ENCODE measurements around the gene IFNGR1.
A peak's percentile ranks its signal among the peaks of the same experiment; 100 is the strongest.
"Not testable (repeated sequence)": the region's sequence is repeated elsewhere in the genome, so short reads cannot be mapped to it uniquely, and the experiment has no call there.

IFNGR1 gene

GRCh38 chr6:137218917-137219663 lies at the start of gene IFNGR1:
IFNGR1 (minus strand) TSS chr6:137219385; CDS start chr6:137219327, 58 bp downstream.
- Mint-ChIP-seq H3K4me3 (peak within 1 kb of the TSS; percentile 99), H3K27ac (peak within 1 kb of the TSS; percentile 100), H3K4me1 (peaks cover 76% of the 10 kb centered on the region), H3K9me3 (no peaks in the 10 kb centered on the region), H3K36me3 (peaks cover 6% of the 10 kb centered on the region), H3K27me3 (no peaks in the 10 kb centered on the region)
- peak; percentile 95 for ATAC-seq

GRCh38 chr6:137268911-137269310 lies 49.7 kb upstream of the IFNGR1 start:
- Mint-ChIP-seq H3K36me3 (no peaks in the 10 kb centered on the region), H3K27me3 (no peaks in the 10 kb centered on the region), H3K27ac (no peak overlapping the region), H3K4me3 (no peak overlapping the region), H3K9me3 (no peaks in the 10 kb centered on the region), H3K4me1 (peaks cover 19% of the 10 kb centered on the region)
- no peak for ATAC-seq

GRCh38 chr6:137266309-137266586 lies 47.1 kb upstream of the IFNGR1 start:
- Mint-ChIP-seq H3K27me3 (no peaks in the 10 kb centered on the region), H3K4me1 (peaks cover 28% of the 10 kb centered on the region), H3K4me3 (no peak overlapping the region), H3K9me3 (no peaks in the 10 kb centered on the region), H3K27ac (no peak overlapping the region), H3K36me3 (no peaks in the 10 kb centered on the region)
- ATAC-seq, result no peak

GRCh38 chr6:137265561-137266308 lies 46.5 kb upstream of the IFNGR1 start:
- Mint-ChIP-seq H3K4me1 (peaks cover 29% of the 10 kb centered on the region), H3K4me3 (no peak overlapping the region), H3K27ac (peak overlapping the region; percentile 25), H3K9me3 (no peaks in the 10 kb centered on the region), H3K36me3 (no peaks in the 10 kb centered on the region), H3K27me3 (no peaks in the 10 kb centered on the region)
- no peak for ATAC-seq

GRCh38 chr6:137264311-137265075 lies 45.3 kb upstream of the IFNGR1 start:
- no peaks in the 10 kb centered on the region for H3K9me3 Mint-ChIP-seq
- H3K27ac Mint-ChIP-seq, result peak overlapping the region; percentile 25
- ATAC-seq, result no peak
- H3K27me3 Mint-ChIP-seq, result no peaks in the 10 kb centered on the region
- no peak overlapping the region for H3K4me3 Mint-ChIP-seq
- H3K4me1 Mint-ChIP-seq, result peaks cover 33% of the 10 kb centered on the region
- no peaks in the 10 kb centered on the region for H3K36me3 Mint-ChIP-seq

- Mint-ChIP-seq H3K27ac (peak overlapping the region; percentile 76), H3K9me3 (no peaks in the 10 kb centered on the region), H3K4me3 (peak overlapping the region; percentile 18), H3K36me3 (no peaks in the 10 kb centered on the region), H3K27me3 (no peaks in the 10 kb centered on the region), H3K4me1 (peaks cover 22% of the 10 kb centered on the region)
- ATAC-seq, result peak; percentile 93
Measured at GRCh38 chr6:137261761-137262160, 42.6 kb upstream of the IFNGR1 start.

GRCh38 chr6:137261361-137261760 lies 42.2 kb upstream of the IFNGR1 start:
- peak overlapping the region; percentile 76 for H3K27ac Mint-ChIP-seq
- peaks cover 1% of the 10 kb centered on the region for H3K9me3 Mint-ChIP-seq
- H3K36me3 Mint-ChIP-seq, result no peaks in the 10 kb centered on the region
- H3K27me3 Mint-ChIP-seq, result no peaks in the 10 kb centered on the region
- ATAC-seq, result peak; percentile 18
- H3K4me1 Mint-ChIP-seq, result peaks cover 22% of the 10 kb centered on the region
- H3K4me3 Mint-ChIP-seq, result peak overlapping the region; percentile 12

GRCh38 chr6:137260217-137260616 lies 41.0 kb upstream of the IFNGR1 start:
- Mint-ChIP-seq H3K4me3 (no peak overlapping the region), H3K4me1 (peaks cover 26% of the 10 kb centered on the region), H3K27me3 (no peaks in the 10 kb centered on the region), H3K9me3 (peaks cover 6% of the 10 kb centered on the region), H3K36me3 (no peaks in the 10 kb centered on the region), H3K27ac (no peak overlapping the region)
- ATAC-seq, result no peak

GRCh38 chr6:137259349-137259748 lies 40.2 kb upstream of the IFNGR1 start:
- Mint-ChIP-seq H3K4me3 (no peak overlapping the region), H3K27me3 (no peaks in the 10 kb centered on the region), H3K27ac (no peak overlapping the region), H3K36me3 (peaks cover 7% of the 10 kb centered on the region), H3K4me1 (peaks cover 26% of the 10 kb centered on the region), H3K9me3 (peaks cover 10% of the 10 kb centered on the region)
- no peak for ATAC-seq

GRCh38 chr6:137258170-137258569 lies 39.0 kb upstream of the IFNGR1 start:
- H3K4me1 Mint-ChIP-seq, result peaks cover 26% of the 10 kb centered on the region
- H3K36me3 Mint-ChIP-seq, result peaks cover 7% of the 10 kb centered on the region
- no peaks in the 10 kb centered on the region for H3K27me3 Mint-ChIP-seq
- ATAC-seq, result no peak
- H3K4me3 Mint-ChIP-seq, result no peak overlapping the region
- peaks cover 10% of the 10 kb centered on the region for H3K9me3 Mint-ChIP-seq
- no peak overlapping the region for H3K27ac Mint-ChIP-seq

- Mint-ChIP-seq H3K4me3 (no peak overlapping the region), H3K36me3 (peaks cover 12% of the 10 kb centered on the region), H3K27ac (no peak overlapping the region), H3K9me3 (peaks cover 16% of the 10 kb centered on the region), H3K27me3 (no peaks in the 10 kb centered on the region), H3K4me1 (peaks cover 17% of the 10 kb centered on the region)
- no peak for ATAC-seq
Measured at GRCh38 chr6:137256350-137257103, 37.3 kb upstream of the IFNGR1 start.

- H3K27ac Mint-ChIP-seq, result no peak overlapping the region
- no peak for ATAC-seq
- no peak overlapping the region for H3K4me3 Mint-ChIP-seq
- H3K9me3 Mint-ChIP-seq, result peaks cover 16% of the 10 kb centered on the region
- H3K36me3 Mint-ChIP-seq, result peaks cover 12% of the 10 kb centered on the region
- H3K4me1 Mint-ChIP-seq, result peaks cover 5% of the 10 kb centered on the region
- no peaks in the 10 kb centered on the region for H3K27me3 Mint-ChIP-seq
Measured at GRCh38 chr6:137254966-137255365, 35.8 kb upstream of the IFNGR1 start.

- H3K27ac Mint-ChIP-seq, ATAC-seq, H3K4me1 Mint-ChIP-seq, H3K27me3 Mint-ChIP-seq, H3K4me3 Mint-ChIP-seq: not testable (repeated sequence)
- Mint-ChIP-seq H3K9me3 (peaks cover 16% of the 10 kb centered on the region), H3K36me3 (peaks cover 12% of the 10 kb centered on the region)
Measured at GRCh38 chr6:137254430-137254829, 35.2 kb upstream of the IFNGR1 start.

GRCh38 chr6:137248702-137249101 lies 29.5 kb upstream of the IFNGR1 start:
- Mint-ChIP-seq H3K27ac (peak overlapping the region; percentile 40), H3K4me1 (peaks cover 11% of the 10 kb centered on the region), H3K36me3 (peaks cover 6% of the 10 kb centered on the region), H3K9me3 (peaks cover 6% of the 10 kb centered on the region), H3K4me3 (no peak overlapping the region), H3K27me3 (no peaks in the 10 kb centered on the region)
- peak; percentile 77 for ATAC-seq

GRCh38 chr6:137247724-137248123 lies 28.5 kb upstream of the IFNGR1 start:
- Mint-ChIP-seq H3K27me3 (no peaks in the 10 kb centered on the region), H3K27ac (no peak overlapping the region), H3K36me3 (peaks cover 6% of the 10 kb centered on the region), H3K9me3 (peaks cover 6% of the 10 kb centered on the region), H3K4me1 (peaks cover 11% of the 10 kb centered on the region), H3K4me3 (no peak overlapping the region)
- ATAC-seq, result no peak

Data from stimulated activated memory B cell treated with anti-CD40 and anti-IgM and Interleukin-4, amounts not matched to agents 10 μg/mL and 1 μg/mL and 100 μg/mL, for 72 hours (primary cell).